Tibial nerve (tissue), 4 donors: ENCODE data around the gene ERMP1.

Experiments used
- EP300 ChIP-seq, 2 donors: sonication (generic); formaldehyde crosslinking; IDR thresholded peaks; one replicate each; pipeline ENCODE4 v1.6.1; 2017; ENCODE audit warnings: antibody characterized with exemption in 2 of 2, mild to moderate bottlenecking in 1 of 2
- POLR2A ChIP-seq, 2 donors: fragments of 450-650 bp; IDR thresholded peaks; one replicate each; pipeline ENCODE4 v1.6.1; 2017; ENCODE audit warnings: antibody characterized with exemption in 2 of 2, mild to moderate bottlenecking in 2 of 2, moderate library complexity in 2 of 2
- TF ChIP-seq, protein P1 (sequence below), 5 experiments: fragments of 200-600 bp in 3 of 5; fragments of 450-650 bp in 2 of 5; sonication (generic) in 3 of 5; IDR thresholded peaks; one replicate each; pipeline ENCODE4 v1.5.1; 2016 to 2019; ENCODE audit warnings: antibody characterized with exemption in 5 of 5, mild to moderate bottlenecking in 3 of 5, moderate library complexity in 2 of 5

DNA sequence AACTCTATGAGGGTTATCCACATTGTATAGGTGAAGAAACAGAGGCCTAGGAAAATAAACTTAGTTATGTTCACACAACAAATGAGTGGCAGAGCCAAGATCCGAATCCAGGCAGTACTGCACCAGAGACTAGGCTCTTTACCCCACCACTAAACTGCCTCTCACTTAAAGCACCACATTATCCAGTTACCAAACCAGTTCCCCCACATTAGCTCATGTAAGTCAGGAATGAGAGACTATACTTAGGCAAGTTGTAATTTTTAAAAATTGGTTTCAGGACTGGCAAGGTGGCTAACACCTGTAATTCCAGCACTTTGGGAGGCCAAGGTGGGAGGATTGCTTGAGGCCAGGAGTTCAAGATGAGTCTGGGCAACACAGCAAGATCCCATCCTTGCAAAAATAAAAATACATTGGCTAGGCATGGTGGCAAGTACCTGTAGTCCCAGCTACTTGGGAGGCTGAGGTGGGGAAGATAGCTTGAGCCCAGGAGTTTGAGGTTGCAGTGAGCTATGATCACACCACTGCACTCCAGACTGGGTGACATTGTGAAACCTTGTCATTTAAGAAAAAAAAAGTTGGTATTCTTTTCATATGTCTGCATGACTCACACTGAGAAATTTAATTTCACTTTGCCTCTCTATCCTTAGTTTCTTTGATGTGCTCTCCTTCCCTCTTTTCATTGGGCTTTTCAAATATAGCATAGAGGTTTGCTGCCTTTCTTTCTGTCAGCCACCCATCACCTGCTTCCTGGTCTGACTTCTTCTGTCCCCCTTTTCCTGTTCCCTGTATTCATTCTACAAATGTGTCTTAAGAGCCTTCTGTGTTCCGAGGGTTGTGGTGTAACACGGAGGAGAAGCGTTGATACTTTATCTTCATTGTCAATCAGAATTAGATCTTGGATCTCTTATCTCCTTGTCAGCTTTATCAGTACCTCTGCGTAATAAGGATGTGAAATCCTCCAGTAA lies 64.7 kb downstream of the ERMP1 start:
- TF ChIP-seq POLR2A (IDR thresholded peaks at IDR 0.05) (no peak), EP300 (IDR thresholded peaks at IDR 0.05) (no peak)
- TF ChIP-seq, protein P1, sequence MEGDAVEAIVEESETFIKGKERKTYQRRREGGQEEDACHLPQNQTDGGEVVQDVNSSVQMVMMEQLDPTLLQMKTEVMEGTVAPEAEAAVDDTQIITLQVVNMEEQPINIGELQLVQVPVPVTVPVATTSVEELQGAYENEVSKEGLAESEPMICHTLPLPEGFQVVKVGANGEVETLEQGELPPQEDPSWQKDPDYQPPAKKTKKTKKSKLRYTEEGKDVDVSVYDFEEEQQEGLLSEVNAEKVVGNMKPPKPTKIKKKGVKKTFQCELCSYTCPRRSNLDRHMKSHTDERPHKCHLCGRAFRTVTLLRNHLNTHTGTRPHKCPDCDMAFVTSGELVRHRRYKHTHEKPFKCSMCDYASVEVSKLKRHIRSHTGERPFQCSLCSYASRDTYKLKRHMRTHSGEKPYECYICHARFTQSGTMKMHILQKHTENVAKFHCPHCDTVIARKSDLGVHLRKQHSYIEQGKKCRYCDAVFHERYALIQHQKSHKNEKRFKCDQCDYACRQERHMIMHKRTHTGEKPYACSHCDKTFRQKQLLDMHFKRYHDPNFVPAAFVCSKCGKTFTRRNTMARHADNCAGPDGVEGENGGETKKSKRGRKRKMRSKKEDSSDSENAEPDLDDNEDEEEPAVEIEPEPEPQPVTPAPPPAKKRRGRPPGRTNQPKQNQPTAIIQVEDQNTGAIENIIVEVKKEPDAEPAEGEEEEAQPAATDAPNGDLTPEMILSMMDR (IDR thresholded peaks at IDR 0.05) = no peak
